HepG2 (cell line): ENCODE results near the gene PLA2G4B. TPM values are rescaled to one million over a fixed set of nuclear protein-coding genes. Genes with fewer than 3 reads are reported as not detected.

Experiments used
- HES4 ChIP-seq: sonication (generic); formaldehyde crosslinking; IDR thresholded peaks from 2 replicates; pipeline ENCODE4 v1.9.0; 2021; ENCODE audit warnings: mild to moderate bottlenecking, missing genetic modification reagents, borderline replicate concordance
- KLF9 ChIP-seq: IDR thresholded peaks from 2 replicates; pipeline ENCODE4 v1.6.1; 2016; ENCODE audit warnings: low read depth
- MLX ChIP-seq: IDR thresholded peaks from 2 replicates; pipeline ENCODE4 v1.6.1; 2016
- MTF1 ChIP-seq: sonication (generic); formaldehyde crosslinking; IDR thresholded peaks from 2 replicates; pipeline ENCODE4 v1.5.0; 2020; ENCODE audit warnings: missing genetic modification reagents
- MXD1 ChIP-seq: sonication (generic); formaldehyde crosslinking; IDR thresholded peaks from 2 replicates; pipeline ENCODE4 v1.4.0; 2020; ENCODE audit warnings: mild to moderate bottlenecking, missing genetic modification reagents
- MXD4 ChIP-seq: IDR thresholded peaks from 2 replicates; pipeline ENCODE4 v1.6.1; 2016; ENCODE audit warnings: mild to moderate bottlenecking, missing biosample characterization, missing genetic modification reagents
- NAIF1 ChIP-seq: sonication (generic); formaldehyde crosslinking; IDR thresholded peaks from 2 replicates; pipeline ENCODE4 v1.5.0; 2020; ENCODE audit warnings: mild to moderate bottlenecking, missing genetic modification reagents, borderline replicate concordance
- SOX5 ChIP-seq: IDR thresholded peaks from 2 replicates; pipeline ENCODE4 v1.6.1; 2016; ENCODE audit warnings: borderline replicate concordance
- U2AF2 ChIP-seq: fragments of 200-400 bp; formaldehyde crosslinking; IDR thresholded peaks from 2 replicates; pipeline ENCODE4 v1.6.1; 2017; ENCODE audit warnings: low read depth, mild to moderate bottlenecking, low read length
- ZHX2 ChIP-seq, 2 experiments: sonication (generic) in 1 of 2; formaldehyde crosslinking in 1 of 2; IDR thresholded peaks; 2 replicates each; pipeline versions ENCODE4 v1.6.1 to v1.9.0; 2014 to 2022; ENCODE audit warnings: antibody characterized with exemption in 1 of 2, borderline replicate concordance in 1 of 2, inconsistent platforms in 1 of 2, low read depth in 1 of 2, missing genetic modification reagents in 1 of 2
- ZNF556 ChIP-seq: sonication (generic); formaldehyde crosslinking; IDR thresholded peaks from 2 replicates; pipeline ENCODE4 v1.4.0; 2020; ENCODE audit warnings: mild to moderate bottlenecking, missing genetic modification reagents, borderline replicate concordance
- ZNF580 ChIP-seq: IDR thresholded peaks from 2 replicates; pipeline ENCODE4 v1.6.1; 2016; ENCODE audit warnings: low read depth, borderline replicate concordance
- ZNF646 ChIP-seq: sonication (generic); formaldehyde crosslinking; IDR thresholded peaks from 2 replicates; pipeline ENCODE4 v1.9.0; 2021; ENCODE audit warnings: mild to moderate bottlenecking, missing genetic modification reagents
- ZNF660 ChIP-seq: sonication (generic); formaldehyde crosslinking; IDR thresholded peaks from 2 replicates; pipeline ENCODE4 v1.5.1; 2020; ENCODE audit warnings: mild to moderate bottlenecking, low read depth, missing genetic modification reagents, borderline replicate concordance
- polyA plus RNA-seq, 8 experiments: library from polyadenylated mRNA; depleted of rRNA in 3 of 8; stranded (reverse) in 7 of 8; unstranded in 1 of 8; fragments of >200 nt; fragmentation: Illumina TruSeq in 4 of 8; extraction: Trizol in 4 of 8; gene quantifications; 2 replicates each; pipeline versions ENCODE4 v1.2.1 to v1.2.3, GENCODE V29; 2011 to 2016; ENCODE audit warnings: low read depth in 4 of 8, missing spikeins in 1 of 8, mixed read lengths in 1 of 8; ENCODE audit not compliant: insufficient read depth in 1 of 8
- total RNA-seq, 5 experiments: library from RNA; depleted of rRNA; stranded (reverse); fragments of >200 nt; fragmentation: Illumina TruSeq; extraction: Trizol; gene quantifications; 2 replicates each; pipeline ENCODE4 v1.2.3, GENCODE V29; 2016; ENCODE audit warnings: low read depth in 1 of 5

Gene PLA2G4B
- total and polyA plus RNA-seq, 2 of the 13 experiments (the other 11 are each of a cell fraction or from before 2014, with no cell fraction given), result 5.1 to 8.0 TPM

- TF ChIP-seq ZNF646 (0 out of 2 replicates have a peak, but pooled peaks have one; percentile 22), ZHX2 (IDR thresholded peaks at IDR 0.05; ENCODE audit: low read depth) (no peak), ZHX2 (CRISPR knock-in tag; IDR thresholded peaks at IDR 0.05; ENCODE audit: borderline replicate concordance) (0 out of 2 replicates have a peak, but pooled peaks have one; percentile 21), MXD4 (no peak), SOX5 (no peak), ZNF660 (CRISPR knock-in tag) (no peak), HES4 (CRISPR knock-in tag) (0 out of 2 replicates have a peak, but pooled peaks have one; percentile 59), MTF1 (CRISPR knock-in tag) (no peak), NAIF1 (CRISPR knock-in tag) (peak; percentile 22), U2AF2 (no peak), KLF9 (CRISPR knock-in tag) (no peak), MLX (no peak), MXD1 (CRISPR knock-in tag) (0 out of 2 replicates have a peak, but pooled peaks have one; percentile 43), ZNF556 (no peak), ZNF580 (no peak)
Observed at GRCh38 chr15:41827290-41827879, 11.3 kb upstream of the PLA2G4B start (continued).
